ENCODE measurements around the gene CCDC9B. TPM values are rescaled to one million over a fixed set of nuclear protein-coding genes. Genes with fewer than 3 reads are reported as not detected.
A peak's percentile ranks its signal among the peaks of the same experiment; 100 is the strongest.

Gene CCDC9B
- total RNA-seq, 1 experiment from 2014 or later, result 1.4 TPM

GRCh38 chr15:40290918-40291574 lies 49.7 kb downstream of the CCDC9B start (continued):
- 0 out of 2 replicates have a peak, but pooled peaks have one; percentile 18 for TF ChIP-seq ZNF138 (CRISPR knock-in tag; conservative IDR thresholded peaks at IDR 0.05)
- no peak; the same call in 1 of the 2 replicates for TF ChIP-seq ZBTB21 (CRISPR knock-in tag; IDR thresholded peaks at IDR 0.05; ENCODE audit: borderline replicate concordance)
- peak; percentile 79 for TF ChIP-seq MYBL2 (CRISPR knock-in tag; IDR thresholded peaks at IDR 0.05)
- TF ChIP-seq ATF2 (CRISPR knock-in tag; IDR thresholded peaks at IDR 0.05; ENCODE audit: borderline replicate concordance, low read depth), result no peak
- TF ChIP-seq JAZF1 (CRISPR knock-in tag; IDR thresholded peaks at IDR 0.05), result no peak
- no peak for TF ChIP-seq ZNF532 (CRISPR knock-in tag; IDR thresholded peaks at IDR 0.05; ENCODE audit: borderline replicate concordance)
- TF ChIP-seq SMAD4 (CRISPR knock-in tag; IDR thresholded peaks at IDR 0.05), result peak; percentile 58
- no peak for TF ChIP-seq ZNF232 (CRISPR knock-in tag; IDR thresholded peaks at IDR 0.05)
- no peak for TF ChIP-seq NR3C1 (CRISPR knock-in tag; conservative IDR thresholded peaks at IDR 0.05; ENCODE audit: low read depth)
- peak; percentile 42; the same call in 1 of the 2 replicates for TF ChIP-seq TEAD1 (CRISPR knock-in tag; IDR thresholded peaks at IDR 0.05)
- peak; percentile 55; the same call in 1 of the 2 replicates for TF ChIP-seq KAT7 (CRISPR knock-in tag; IDR thresholded peaks at IDR 0.05; ENCODE audit: borderline replicate concordance)
- TF ChIP-seq E2F4 (CRISPR knock-in tag; IDR thresholded peaks at IDR 0.05; ENCODE audit: borderline replicate concordance, low read depth), result peak; percentile 84
- peak; percentile 55; the same call in 1 of the 2 replicates for TF ChIP-seq SP1 (CRISPR knock-in tag; conservative IDR thresholded peaks at IDR 0.05)
- TF ChIP-seq USF2 (CRISPR knock-in tag; IDR thresholded peaks at IDR 0.05), result peak; percentile 65
- TF ChIP-seq ZNF416 (CRISPR knock-in tag; IDR thresholded peaks at IDR 0.05), result no peak
- no peak for TF ChIP-seq ZNF317 (CRISPR knock-in tag; IDR thresholded peaks at IDR 0.05; ENCODE audit: borderline replicate concordance, low read depth)
- TF ChIP-seq ATF6 (CRISPR knock-in tag; IDR thresholded peaks at IDR 0.05), result no peak
- no peak for TF ChIP-seq ZNF281 (CRISPR knock-in tag; IDR thresholded peaks at IDR 0.05)
- no peak for TF ChIP-seq PREB (CRISPR knock-in tag; IDR thresholded peaks at IDR 0.05; ENCODE audit: borderline replicate concordance)
- TF ChIP-seq NFE2L1 (CRISPR knock-in tag; IDR thresholded peaks at IDR 0.05), result peak; percentile 86
- TF ChIP-seq RELA (CRISPR knock-in tag; IDR thresholded peaks at IDR 0.05; ENCODE audit: borderline replicate concordance), result peak; percentile 79; the same call in 1 of the 2 replicates
- TF ChIP-seq E2F1 (CRISPR knock-in tag; IDR thresholded peaks at IDR 0.05), result 0 out of 2 replicates have a peak, but pooled peaks have one; percentile 13

Measured in WTC11 (cell line).